Measurements from ENCODE around the gene UTY. TPM values are rescaled to one million over a fixed set of nuclear protein-coding genes. Genes with fewer than 3 reads are reported as not detected.
A peak's percentile ranks its signal among the peaks of the same experiment; 100 is the strongest.

Gene UTY
- total and polyA plus RNA-seq, 2 of the 8 experiments (the other 6 are each of a cell fraction or from before 2014, with no cell fraction given), result 7.2 to 20.4 TPM

- Histone ChIP-seq H3K79me1 (ENCODE audit: low read depth, low read length) (no peaks in the 10 kb centered on the region), H4K5ac (ENCODE audit: insufficient read length, low read depth, low read length) (no peak overlapping the region), H2AK5ac (ENCODE audit: low read depth, low read length) (no peak overlapping the region), H3K27ac (ENCODE audit: low read depth, low read length) (peak overlapping the region; percentile 52; the same call in 1 of the 2 replicates), H3K14ac (ENCODE audit: insufficient read length) (no peak overlapping the region), H3K4me3 (ENCODE audit: extremely low read depth in 1 of 4, insufficient read depth in 2 of 4, low read depth in 3 of 4, low read length in 4 of 4) (no peak overlapping the region), H3K18ac (ENCODE audit: extremely low read depth, low read length) (no peak overlapping the region), H4K20me1 (replicated peaks in 1 of 2; ENCODE audit: control insufficient read depth in 1 of 2, insufficient read depth in 2 of 2, low read length in 2 of 2) (no peaks in the 10 kb centered on the region), H2AFZ (ENCODE audit: low read length) (no peak overlapping the region), H2BK5ac (ENCODE audit: low read depth, low read length) (peak overlapping the region; percentile 89; the same call in 1 of the 2 replicates), H4K8ac (ENCODE audit: extremely low read depth, insufficient read depth, low read length) (no peak overlapping the region), H3K4ac (replicated peaks; ENCODE audit: insufficient read length, low read depth, low read length) (no peak overlapping the region), H3K4me1 (replicated peaks in 1 of 4; ENCODE audit: control insufficient read depth in 3 of 4, insufficient read depth in 4 of 4, low read length in 3 of 4) (peaks cover 0 to 2% (median 0%) of the 10 kb centered on the region in 4 experiments; a peak in 3 of 7 replicates), H3K56ac (replicated peaks; ENCODE audit: insufficient read length, low read depth, low read length) (no peak overlapping the region), H3K23me2 (ENCODE audit: low read depth, low read length) (no peaks in the 10 kb centered on the region), H3K9me3 (ENCODE audit: insufficient read depth in 2 of 2, low read depth in 1 of 2, low read length in 1 of 2) (no peaks in the 10 kb centered on the region), H2BK120ac (replicated peaks; ENCODE audit: low read depth, low read length) (peak overlapping the region; percentile 49), H3K23ac (ENCODE audit: insufficient read length) (no peak overlapping the region), H3K79me2 (ENCODE audit: control insufficient read depth in 1 of 2, insufficient read depth in 2 of 2, low read length in 2 of 2) (no peaks in the 10 kb centered on the region; a peak in 1 of 4 replicates), H3K9ac (replicated peaks in 1 of 4; ENCODE audit: extremely low read depth in 1 of 4, low read depth in 3 of 4, low read length in 3 of 4) (no peak overlapping the region), H2BK12ac (ENCODE audit: low read depth, low read length) (no peak overlapping the region; the same call in 1 of the 2 replicates), H3K36me3 (ENCODE audit: control insufficient read depth in 2 of 4, insufficient read depth in 4 of 4, low read length in 3 of 4) (peaks cover 0 to 21% (median 3%) of the 10 kb centered on the region in 4 experiments; a peak in 2 of 8 replicates), H2BK15ac (ENCODE audit: low read length) (no peak overlapping the region), H3K4me2 (ENCODE audit: insufficient read depth in 1 of 2, low read depth in 2 of 2, low read length in 2 of 2) (no peak overlapping the region), H4K91ac (replicated peaks; ENCODE audit: insufficient read length, low read length) (peak overlapping the region; percentile 56), H2BK20ac (ENCODE audit: low read length) (no peak overlapping the region), H3K27me3 (replicated peaks in 1 of 4; ENCODE audit: control insufficient read depth in 3 of 4, extremely low read depth in 1 of 4, insufficient read depth in 3 of 4, low read length in 3 of 4) (no peaks in the 10 kb centered on the region)
- ChIA-PET POLR2A (ENCODE audit: partially characterized antibody) (no interaction called here), CTCF (ENCODE audit: partially characterized antibody) (no interaction called here)
- WGBS, 2 experiments (ENCODE audit: extremely low coverage in 1 of 2, insufficient coverage in 1 of 2, insufficient read length in 1 of 2, insufficient replicate concordance in 2 of 2, low coverage in 1 of 2, low lambda C conversion rate in 2 of 2, missing lambda C conversion rate in 1 of 2), result 50% methylated on average over 4 of the region's 4 CpGs; no CpG with 5 or more reads in 1 of the 2 experiments
- FAIRE-seq (peak; percentile 83), DNase-seq (ENCODE audit: low read depth in 1 of 2, low spot score in 2 of 2) (peak in 1 of 2 experiments; percentile 5)
- 0 out of 2 replicates have a peak, but pooled peaks have one; percentile 53 for TF ChIP-seq TCF12 (IDR thresholded peaks at IDR 0.05; ENCODE audit: low read depth, low read length)
- TF ChIP-seq RXRA (IDR thresholded peaks at IDR 0.05; ENCODE audit: insufficient read depth, low read depth, low read length), result no peak
Measured at GRCh38 chrY:13296176-13296890, 183.5 kb downstream of the UTY start.

Measured in H1 (cell line).